Endodermal cell (in vitro differentiated cells): ENCODE data around the gene PSEN2. TPM values are rescaled to one million over a fixed set of nuclear protein-coding genes. Genes with fewer than 3 reads are reported as not detected.

Experiments
- DNase-seq: peaks from one replicate; pipeline ENCODE4 v3.0.0-alpha.2; 2017
- H3K27ac ChIP-seq: 2 replicates; pipeline ENCODE4 v1.5.1; 2013; ENCODE audit warnings: mild to moderate bottlenecking, low read depth, low read length, moderate library complexity
- H3K27me3 ChIP-seq: 2 replicates; pipeline ENCODE4 v1.6.1; 2013; ENCODE audit warnings: mild to moderate bottlenecking, low read length, moderate library complexity; ENCODE audit not compliant: insufficient read depth, control insufficient read depth, poor library complexity, severe bottlenecking
- H3K36me3 ChIP-seq: 2 replicates; pipeline ENCODE4 v1.7.0; 2013; ENCODE audit warnings: mild to moderate bottlenecking, low read length, moderate library complexity; ENCODE audit not compliant: control insufficient read depth, insufficient read depth
- H3K4me1 ChIP-seq: one replicate; pipeline ENCODE4 v1.7.0; 2013; ENCODE audit warnings: low read length; ENCODE audit not compliant: control insufficient read depth, insufficient read depth
- H3K4me3 ChIP-seq: 2 replicates; pipeline ENCODE4 v1.5.1; 2013; ENCODE audit warnings: mild to moderate bottlenecking, low read length, moderate library complexity
- H3K9ac ChIP-seq: 2 replicates; pipeline ENCODE4 v1.6.1; 2013; ENCODE audit warnings: mild to moderate bottlenecking, low read length, moderate library complexity; ENCODE audit not compliant: poor library complexity, severe bottlenecking; ENCODE audit errors: extremely low read depth
- H3K9me3 ChIP-seq: 2 replicates; pipeline ENCODE4 v1.6.1; 2013; ENCODE audit warnings: mild to moderate bottlenecking, low read length, moderate library complexity; ENCODE audit not compliant: control insufficient read depth
- H3K27ac Mint-ChIP-seq: 2 replicates; pipeline ENCODE4 v1.8.0; 2020; ENCODE audit warnings: mixed read lengths
- H3K27me3 Mint-ChIP-seq: 2 replicates; pipeline ENCODE4 v1.8.0; 2021; ENCODE audit warnings: mild to moderate bottlenecking, mixed read lengths; ENCODE audit not compliant: insufficient read depth
- H3K36me3 Mint-ChIP-seq: 2 replicates; pipeline ENCODE4 v1.8.0; 2020; ENCODE audit warnings: low read depth, mixed read lengths
- H3K4me1 Mint-ChIP-seq: 2 replicates; pipeline ENCODE4 v1.8.0; 2020; ENCODE audit warnings: mixed read lengths
- H3K4me3 Mint-ChIP-seq: 2 replicates; pipeline ENCODE4 v1.8.0; 2020; ENCODE audit warnings: mild to moderate bottlenecking, moderate library complexity, mixed read lengths
- H3K9me3 Mint-ChIP-seq: 2 replicates; pipeline ENCODE4 v1.8.0; 2020; ENCODE audit warnings: mild to moderate bottlenecking, mixed read lengths
- CTCF ChIP-seq: fragments of 200-600 bp; sonication (generic); conservative IDR thresholded peaks from 2 replicates; pipeline ENCODE4 v1.5.0; 2021; ENCODE audit warnings: antibody characterized with exemption, mild to moderate bottlenecking
- WGBS, 2 experiments: methylation state at CpG; one replicate each; pipeline versions ENCODE4 v1.1.5 to v1.1.7; 2013; ENCODE audit warnings: missing lambda C conversion rate in 2 of 2, mixed read lengths in 1 of 2; ENCODE audit not compliant: insufficient coverage in 1 of 2, insufficient read length in 1 of 2; 5-methylcytosine and 5-hydroxymethylcytosine counted together
- total RNA-seq, 2 donors: library from RNA; stranded (reverse); fragmentation: NEBNext Ultra II Directional in 1 of 2; extraction: Animal tissue kit (Norgen Biotek cat#: 25700) in 1 of 2; gene quantifications; 2 replicates in 1 of 2; 3 replicates in 1 of 2; pipeline ENCODE4 v1.2.1, GENCODE V29; 2021

The PSEN2 gene
- total RNA-seq, 2 donors from 2014 or later = 21.5 to 25.2 TPM

- H3K4me3 Mint-ChIP-seq = no peak overlapping the region
- H3K27ac Mint-ChIP-seq = no peak overlapping the region
- H3K27me3 ChIP-seq = no peaks in the 10 kb centered on the region
- no peaks in the 10 kb centered on the region for H3K27me3 Mint-ChIP-seq
- 83 to 88% methylated on average over 3 to 6 of the region's 6 CpGs for WGBS, 2 experiments
- peaks cover 30% of the 10 kb centered on the region for H3K4me1 Mint-ChIP-seq
- no peak overlapping the region for H3K4me3 ChIP-seq
- peaks cover 11% of the 10 kb centered on the region for H3K4me1 ChIP-seq
- no peak overlapping the region for H3K27ac ChIP-seq
- peaks cover 48% of the 10 kb centered on the region for H3K36me3 ChIP-seq
- H3K9ac ChIP-seq = no peak overlapping the region
- no peaks in the 10 kb centered on the region for H3K9me3 ChIP-seq
- no peak for TF ChIP-seq CTCF
- H3K9me3 Mint-ChIP-seq = no peaks in the 10 kb centered on the region
- peaks cover 49% of the 10 kb centered on the region for H3K36me3 Mint-ChIP-seq
- no peak for DNase-seq
Measured at GRCh38 chr1:226884116-226884625, 13.8 kb downstream of the PSEN2 start.

- Histone ChIP-seq H3K4me3 (no peak overlapping the region), H3K4me1 (peaks cover 11% of the 10 kb centered on the region), H3K9me3 (no peaks in the 10 kb centered on the region), H3K27me3 (no peaks in the 10 kb centered on the region), H3K27ac (no peak overlapping the region), H3K36me3 (peaks cover 51% of the 10 kb centered on the region), H3K9ac (no peak overlapping the region)
- no peak overlapping the region for H3K27ac Mint-ChIP-seq
- H3K36me3 Mint-ChIP-seq = peaks cover 42% of the 10 kb centered on the region
- H3K27me3 Mint-ChIP-seq = no peaks in the 10 kb centered on the region
- H3K9me3 Mint-ChIP-seq = no peaks in the 10 kb centered on the region
- WGBS, 2 experiments = 90 to 93% methylated on average over 9 to 19 of the region's 20 CpGs
- DNase-seq = peak; percentile 56
- no peak overlapping the region for H3K4me3 Mint-ChIP-seq
- no peak for TF ChIP-seq CTCF
- peaks cover 30% of the 10 kb centered on the region for H3K4me1 Mint-ChIP-seq
Measured at GRCh38 chr1:226884966-226885820, 14.8 kb downstream of the PSEN2 start.

- Histone ChIP-seq H3K27me3 (no peaks in the 10 kb centered on the region), H3K27ac (no peak overlapping the region), H3K36me3 (peaks cover 46% of the 10 kb centered on the region), H3K4me1 (peaks cover 11% of the 10 kb centered on the region), H3K9ac (no peak overlapping the region), H3K9me3 (no peaks in the 10 kb centered on the region), H3K4me3 (no peak overlapping the region)
- no peak overlapping the region for H3K27ac Mint-ChIP-seq
- peaks cover 40% of the 10 kb centered on the region for H3K36me3 Mint-ChIP-seq
- no peak for TF ChIP-seq CTCF
- no peaks in the 10 kb centered on the region for H3K27me3 Mint-ChIP-seq
- DNase-seq = no peak
- H3K4me1 Mint-ChIP-seq = peaks cover 30% of the 10 kb centered on the region
- no peak overlapping the region for H3K4me3 Mint-ChIP-seq
- WGBS, 2 experiments = 81 to 84% methylated on average over 8 to 9 of the region's 9 CpGs
- H3K9me3 Mint-ChIP-seq = no peaks in the 10 kb centered on the region
Measured at GRCh38 chr1:226886122-226886901, 15.9 kb downstream of the PSEN2 start.
